Neural progenitor cell (in vitro differentiated cells): ENCODE results near the gene CTSC. TPM values are rescaled to one million over a fixed set of nuclear protein-coding genes. Genes with fewer than 3 reads are reported as not detected.

Experiments
- DNase-seq: peaks from one replicate; pipeline ENCODE4 v3.0.0-alpha.2; 2016; ENCODE audit warnings: low spot score
- H2AFZ ChIP-seq: fragments of 200-600 bp; sonication (generic); replicated peaks from 2 replicates; pipeline ENCODE4 v1.6.1; 2016; ENCODE audit warnings: antibody characterized with exemption
- H3F3A ChIP-seq: fragments of 200-600 bp; sonication (generic); 2 replicates; pipeline ENCODE4 v1.6.1; 2016; ENCODE audit warnings: antibody characterized with exemption, low read depth
- H3K27ac ChIP-seq: fragments of 200-600 bp; sonication (generic); 2 replicates; pipeline ENCODE4 v1.5.1; 2016; ENCODE audit warnings: mild to moderate bottlenecking
- H3K27me3 ChIP-seq: fragments of 200-600 bp; sonication (generic); 2 replicates; pipeline ENCODE4 v1.6.1; 2016; ENCODE audit warnings: mild to moderate bottlenecking, moderate library complexity
- H3K36me3 ChIP-seq: fragments of 200-600 bp; sonication (generic); 2 replicates; pipeline ENCODE4 v1.5.1; 2016
- H3K4me1 ChIP-seq: fragments of 200-600 bp; sonication (generic); 2 replicates; pipeline ENCODE4 v1.6.1; 2016; ENCODE audit warnings: mixed run types
- H3K4me2 ChIP-seq: fragments of 200-600 bp; sonication (generic); 2 replicates; pipeline ENCODE4 v1.6.1; 2016
- H3K4me3 ChIP-seq: fragments of 200-600 bp; sonication (generic); 2 replicates; pipeline ENCODE4 v1.5.1; 2016
- H3K79me2 ChIP-seq: fragments of 200-600 bp; sonication (generic); 2 replicates; pipeline ENCODE4 v1.6.1; 2016; ENCODE audit warnings: low read depth
- H3K9ac ChIP-seq: fragments of 200-600 bp; sonication (generic); 2 replicates; pipeline ENCODE4 v1.6.1; 2016
- H3K9me3 ChIP-seq: fragments of 200-600 bp; sonication (generic); 2 replicates; pipeline ENCODE4 v1.5.1; 2016; ENCODE audit warnings: low read depth
- H4K20me1 ChIP-seq: fragments of 200-600 bp; sonication (generic); 2 replicates; pipeline ENCODE4 v1.6.1; 2016; ENCODE audit warnings: low read depth
- H3K27ac Mint-ChIP-seq: 3 replicates; pipeline ENCODE4 v1.8.0; 2021; ENCODE audit warnings: mixed read lengths
- H3K27me3 Mint-ChIP-seq: 2 replicates; pipeline ENCODE4 v1.8.0; 2022; ENCODE audit warnings: low read depth, mild to moderate bottlenecking, inconsistent platforms, moderate library complexity, mixed read lengths; ENCODE audit not compliant: insufficient read depth
- H3K36me3 Mint-ChIP-seq: 3 replicates; pipeline ENCODE4 v1.8.0; 2021; ENCODE audit warnings: mixed read lengths
- H3K4me1 Mint-ChIP-seq: 3 replicates; pipeline ENCODE4 v1.8.0; 2021; ENCODE audit warnings: mixed read lengths
- H3K4me3 Mint-ChIP-seq: 3 replicates; pipeline ENCODE4 v1.8.0; 2021; ENCODE audit warnings: mild to moderate bottlenecking, moderate library complexity, mixed read lengths
- H3K9me3 Mint-ChIP-seq: 3 replicates; pipeline ENCODE4 v1.8.0; 2020; ENCODE audit warnings: mixed read lengths
- CTCF ChIP-seq: fragments of 200-600 bp; sonication (generic); IDR thresholded peaks from 2 replicates; pipeline ENCODE4 v1.5.1; 2017; ENCODE audit warnings: antibody characterized with exemption, mild to moderate bottlenecking
- EZH2 ChIP-seq: fragments of 200-600 bp; sonication (generic); IDR thresholded peaks from 2 replicates; pipeline ENCODE4 v1.6.1; 2017; ENCODE audit warnings: antibody characterized with exemption, mild to moderate bottlenecking, moderate library complexity
- EZH2phosphoT487 ChIP-seq: fragments of 200-600 bp; sonication (generic); IDR thresholded peaks from 2 replicates; pipeline ENCODE4 v1.6.1; 2017; ENCODE audit warnings: antibody characterized with exemption
- total RNA-seq: library from RNA; depleted of rRNA; stranded (reverse); fragments of >200 nt; gene quantifications from 2 replicates; pipeline ENCODE4 v1.2.3, GENCODE V29; 2015; ENCODE audit warnings: low replicate concordance

CTSC gene
- total RNA-seq, 1 donor from 2014 or later = 96.4 TPM

- DNase-seq = no peak
- Histone ChIP-seq H3K4me1 (peaks cover 3% of the 10 kb centered on the region), H3K4me2 (no peak overlapping the region), H3F3A (no peaks in the 10 kb centered on the region), H3K9ac (no peak overlapping the region), H2AFZ (no peak overlapping the region), H4K20me1 (no peaks in the 10 kb centered on the region), H3K79me2 (peaks cover 91% of the 10 kb centered on the region), H3K9me3 (no peaks in the 10 kb centered on the region), H3K27ac (no peak overlapping the region), H3K36me3 (no peaks in the 10 kb centered on the region), H3K4me3 (no peak overlapping the region), H3K27me3 (no peaks in the 10 kb centered on the region)
- no peaks in the 10 kb centered on the region for H3K9me3 Mint-ChIP-seq
- H3K4me1 Mint-ChIP-seq = peaks cover 4% of the 10 kb centered on the region
- H3K27me3 Mint-ChIP-seq = peaks cover 2% of the 10 kb centered on the region
- H3K4me3 Mint-ChIP-seq = no peak overlapping the region
- TF ChIP-seq EZH2 (no peak), CTCF (no peak), EZH2phosphoT487 (no peak)
- H3K27ac Mint-ChIP-seq = no peak overlapping the region
- peaks cover 49% of the 10 kb centered on the region for H3K36me3 Mint-ChIP-seq
Measured at GRCh38 chr11:88327462-88328143, 9.9 kb downstream of the CTSC start.

GRCh38 chr11:88327061-88327460 lies 10.5 kb downstream of the CTSC start:
- Histone ChIP-seq H3K4me2 (no peak overlapping the region), H3K9me3 (no peaks in the 10 kb centered on the region), H4K20me1 (no peaks in the 10 kb centered on the region), H3K9ac (no peak overlapping the region), H3K4me1 (no peaks in the 10 kb centered on the region), H2AFZ (no peak overlapping the region), H3K79me2 (peaks cover 91% of the 10 kb centered on the region), H3K4me3 (no peak overlapping the region), H3F3A (no peaks in the 10 kb centered on the region), H3K27ac (no peak overlapping the region), H3K36me3 (no peaks in the 10 kb centered on the region), H3K27me3 (no peaks in the 10 kb centered on the region)
- Mint-ChIP-seq H3K4me3 (no peak overlapping the region), H3K4me1 (peaks cover 4% of the 10 kb centered on the region), H3K27ac (no peak overlapping the region), H3K9me3 (peaks cover 4% of the 10 kb centered on the region), H3K36me3 (peaks cover 52% of the 10 kb centered on the region), H3K27me3 (peaks cover 2% of the 10 kb centered on the region)
- TF ChIP-seq EZH2 = no peak
- no peak for TF ChIP-seq EZH2phosphoT487
- no peak for TF ChIP-seq CTCF
- DNase-seq = no peak

GRCh38 chr11:88326099-88326498 lies 11.4 kb downstream of the CTSC start:
- Histone ChIP-seq H2AFZ (no peak overlapping the region), H3K9me3 (no peaks in the 10 kb centered on the region), H4K20me1 (no peaks in the 10 kb centered on the region), H3K79me2 (peaks cover 92% of the 10 kb centered on the region), H3K4me2 (no peak overlapping the region), H3K4me1 (no peaks in the 10 kb centered on the region), H3K36me3 (no peaks in the 10 kb centered on the region), H3K9ac (no peak overlapping the region), H3K27ac (no peak overlapping the region), H3F3A (no peaks in the 10 kb centered on the region), H3K27me3 (no peaks in the 10 kb centered on the region), H3K4me3 (no peak overlapping the region)
- Mint-ChIP-seq H3K4me1 (no peaks in the 10 kb centered on the region), H3K27me3 (peaks cover 2% of the 10 kb centered on the region), H3K4me3 (no peak overlapping the region), H3K36me3 (peaks cover 56% of the 10 kb centered on the region), H3K27ac (no peak overlapping the region), H3K9me3 (peaks cover 5% of the 10 kb centered on the region)
- DNase-seq = no peak
- no peak for TF ChIP-seq EZH2
- no peak for TF ChIP-seq EZH2phosphoT487
- no peak for TF ChIP-seq CTCF
